SH-SY5Y (cell line): ENCODE measurements around the gene SRSF8.

Experiments
- GATA2 ChIP-seq: IDR thresholded peaks from 2 replicates; pipeline ENCODE4 v1.6.1; 2011; ENCODE audit warnings: mild to moderate bottlenecking, low read depth, low read length
- GATA3 ChIP-seq: IDR thresholded peaks from 2 replicates; pipeline ENCODE4 v1.6.1; 2011; ENCODE audit warnings: low read depth, mild to moderate bottlenecking, low read length, moderate library complexity

GRCh38 chr11:95068549-95068948 is 1.8 kb downstream of the SRSF8 start:
- no peak for TF ChIP-seq GATA2
- TF ChIP-seq GATA3 = no peak
